Lung (tissue), 12 donors: ENCODE data around the gene ARHGAP15. TPM values are rescaled to one million over a fixed set of nuclear protein-coding genes. Genes with fewer than 3 reads are reported as not detected.

ENCODE experiments used
- ATAC-seq: fragments of 200-7000 bp; cut with Tn5 transposase; one replicate; pipeline ENCODE4 v1.9.1; 2020; ENCODE audit warnings: moderate number of reproducible peaks; ENCODE audit not compliant: insufficient read depth, low FRiP score
- DNase-seq, 3 donors: peaks; one replicate each; pipeline ENCODE4 v3.0.0-alpha.2; 2013 to 2017
- H3K27ac ChIP-seq, 2 donors: one replicate each; pipeline ENCODE4 v1.5.1; 2013; ENCODE audit warnings: mild to moderate bottlenecking in 2 of 2, moderate library complexity in 2 of 2, control low read depth in 1 of 2, inconsistent platforms in 1 of 2, low read depth in 1 of 2, low read length in 1 of 2
- H3K27me3 ChIP-seq, 3 donors: one replicate each; pipeline ENCODE4 v1.5.1; 2013; ENCODE audit warnings: low read length in 2 of 3; ENCODE audit not compliant: control insufficient read depth in 3 of 3, insufficient read depth in 3 of 3
- H3K36me3 ChIP-seq, 4 donors: one replicate each; pipeline ENCODE4 v1.5.1; 2013; ENCODE audit warnings: low read length in 4 of 4, mild to moderate bottlenecking in 1 of 4, moderate library complexity in 1 of 4; ENCODE audit not compliant: control insufficient read depth in 4 of 4, insufficient read depth in 4 of 4
- H3K4me1 ChIP-seq, 5 donors: one replicate each; pipeline ENCODE4 v1.5.1; 2013; ENCODE audit warnings: low read length in 5 of 5, mild to moderate bottlenecking in 2 of 5, moderate library complexity in 1 of 5; ENCODE audit not compliant: control insufficient read depth in 5 of 5, insufficient read depth in 5 of 5
- H3K4me3 ChIP-seq: one replicate; pipeline ENCODE4 v1.5.1; 2013; ENCODE audit warnings: mild to moderate bottlenecking, control low read depth, moderate library complexity
- H3K9ac ChIP-seq, 2 donors: one replicate each; pipeline ENCODE4 v1.5.1; 2013; ENCODE audit warnings: low read length in 2 of 2, control low read depth in 1 of 2; ENCODE audit not compliant: insufficient read depth in 1 of 2
- H3K9me3 ChIP-seq, 4 donors: one replicate each; pipeline ENCODE4 v1.5.1; 2013; ENCODE audit warnings: low read length in 3 of 4, mild to moderate bottlenecking in 1 of 4, moderate library complexity in 1 of 4; ENCODE audit not compliant: control insufficient read depth in 4 of 4, insufficient read depth in 3 of 4
- CTCF ChIP-seq: IDR thresholded peaks from 2 replicates; pipeline ENCODE4 v1.5.1; 2012; ENCODE audit warnings: mild to moderate bottlenecking; ENCODE audit errors: control extremely low read depth, extremely low read depth
- WGBS, 2 donors: extraction: QIAGEN DNeasy Blood & Tissue Kit; methylation state at CpG; one replicate each; pipeline ENCODE4 v1.1.7; 2013; 5-methylcytosine and 5-hydroxymethylcytosine counted together
- polyA plus RNA-seq, 2 donors: library from polyadenylated mRNA; stranded (reverse); fragments of 200-250 nt; gene quantifications; one replicate each; pipeline ENCODE4 v1.2.1, GENCODE V29; 2013
- total RNA-seq, 2 donors: library from RNA; depleted of rRNA in 1 of 2; stranded (reverse); fragments of >200 nt in 1 of 2; gene quantifications; one replicate each; pipeline ENCODE4 v1.2.1, GENCODE V29; 2014 to 2021
- donor health status: control.
- donor health status: control.
- donor health status: Bipolar disorder and iron deficiency.
- donor health status: healthy.
- donor health status: DM: yes; HTN: yes; CAD: no.

ARHGAP15 gene
- total and polyA plus RNA-seq, 4 donors: 5.9 to 74.3 (median 13.2) TPM

- 84 to 90% methylated on average over 6 of the region's 6 CpGs for WGBS, 2 donors
Measured at GRCh38 chr2:143623231-143623908, 494.2 kb downstream of the ARHGAP15 start.

GRCh38 chr2:143623909-143624260 is 494.7 kb downstream of the ARHGAP15 start:
- DNase-seq (no peak), ATAC-seq (no peak)
- H3K4me3 ChIP-seq: no peak overlapping the region
- peaks cover 0 to 26% (median 0%) of the 10 kb centered on the region in 5 donors for H3K4me1 ChIP-seq
- no peak overlapping the region for H3K27ac ChIP-seq
- peaks cover 0 to 4% (median 0%) of the 10 kb centered on the region in 4 donors for H3K36me3 ChIP-seq
- WGBS, 2 donors: 76 to 88% methylated on average over 8 of the region's 8 CpGs
- no peaks in the 10 kb centered on the region for H3K27me3 ChIP-seq
- H3K9ac ChIP-seq: no peak overlapping the region
- no peak for TF ChIP-seq CTCF
- H3K9me3 ChIP-seq: no peaks in the 10 kb centered on the region

More at GRCh38 chr2:143623231-143623908, 494.2 kb downstream of the ARHGAP15 start:
- Histone ChIP-seq H3K36me3 (peaks cover 0 to 4% (median 0%) of the 10 kb centered on the region in 4 donors), H3K9me3 (no peaks in the 10 kb centered on the region), H3K4me1 (peaks cover 0 to 26% (median 0%) of the 10 kb centered on the region in 5 donors), H3K27ac (no peak overlapping the region), H3K4me3 (no peak overlapping the region), H3K27me3 (no peaks in the 10 kb centered on the region), H3K9ac (no peak overlapping the region)
- DNase-seq: peak; percentile 26 to 81 (median 74)
- ATAC-seq: no peak
- TF ChIP-seq CTCF: no peak

GRCh38 chr2:143629340-143629739 is 500.1 kb downstream of the ARHGAP15 start:
- H3K27ac ChIP-seq: no peak overlapping the region
- no peak overlapping the region for H3K4me3 ChIP-seq
- H3K36me3 ChIP-seq: peaks cover 0 to 4% (median 0%) of the 10 kb centered on the region in 4 donors
- H3K9ac ChIP-seq: no peak overlapping the region
- no peaks in the 10 kb centered on the region for H3K9me3 ChIP-seq
- no peak for TF ChIP-seq CTCF
- peak in 2 of 3 donors; percentile 23 to 60 for DNase-seq
- H3K27me3 ChIP-seq: no peaks in the 10 kb centered on the region
- H3K4me1 ChIP-seq: peaks cover 0 to 8% (median 0%) of the 10 kb centered on the region in 5 donors
- ATAC-seq: no peak
